ENCODE measurements around the gene PLEKHO2.

Gene PLEKHO2

GRCh38 chr15:64854041-64854440 is 12.3 kb downstream of the PLEKHO2 start:
- TF ChIP-seq, protein P1, sequence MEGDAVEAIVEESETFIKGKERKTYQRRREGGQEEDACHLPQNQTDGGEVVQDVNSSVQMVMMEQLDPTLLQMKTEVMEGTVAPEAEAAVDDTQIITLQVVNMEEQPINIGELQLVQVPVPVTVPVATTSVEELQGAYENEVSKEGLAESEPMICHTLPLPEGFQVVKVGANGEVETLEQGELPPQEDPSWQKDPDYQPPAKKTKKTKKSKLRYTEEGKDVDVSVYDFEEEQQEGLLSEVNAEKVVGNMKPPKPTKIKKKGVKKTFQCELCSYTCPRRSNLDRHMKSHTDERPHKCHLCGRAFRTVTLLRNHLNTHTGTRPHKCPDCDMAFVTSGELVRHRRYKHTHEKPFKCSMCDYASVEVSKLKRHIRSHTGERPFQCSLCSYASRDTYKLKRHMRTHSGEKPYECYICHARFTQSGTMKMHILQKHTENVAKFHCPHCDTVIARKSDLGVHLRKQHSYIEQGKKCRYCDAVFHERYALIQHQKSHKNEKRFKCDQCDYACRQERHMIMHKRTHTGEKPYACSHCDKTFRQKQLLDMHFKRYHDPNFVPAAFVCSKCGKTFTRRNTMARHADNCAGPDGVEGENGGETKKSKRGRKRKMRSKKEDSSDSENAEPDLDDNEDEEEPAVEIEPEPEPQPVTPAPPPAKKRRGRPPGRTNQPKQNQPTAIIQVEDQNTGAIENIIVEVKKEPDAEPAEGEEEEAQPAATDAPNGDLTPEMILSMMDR (IDR thresholded peaks at IDR 0.05; ENCODE audit: low read depth, low read length), result no peak
- DNase-seq (ENCODE audit: extremely low read depth, low read depth), result no peak

- TF ChIP-seq, protein P1 (IDR thresholded peaks at IDR 0.05; ENCODE audit: low read depth, low read length), result no peak
- DNase-seq (ENCODE audit: extremely low read depth, low read depth), result no peak
Measured at GRCh38 chr15:64854526-64854925, 12.8 kb downstream of the PLEKHO2 start.

DNA sequence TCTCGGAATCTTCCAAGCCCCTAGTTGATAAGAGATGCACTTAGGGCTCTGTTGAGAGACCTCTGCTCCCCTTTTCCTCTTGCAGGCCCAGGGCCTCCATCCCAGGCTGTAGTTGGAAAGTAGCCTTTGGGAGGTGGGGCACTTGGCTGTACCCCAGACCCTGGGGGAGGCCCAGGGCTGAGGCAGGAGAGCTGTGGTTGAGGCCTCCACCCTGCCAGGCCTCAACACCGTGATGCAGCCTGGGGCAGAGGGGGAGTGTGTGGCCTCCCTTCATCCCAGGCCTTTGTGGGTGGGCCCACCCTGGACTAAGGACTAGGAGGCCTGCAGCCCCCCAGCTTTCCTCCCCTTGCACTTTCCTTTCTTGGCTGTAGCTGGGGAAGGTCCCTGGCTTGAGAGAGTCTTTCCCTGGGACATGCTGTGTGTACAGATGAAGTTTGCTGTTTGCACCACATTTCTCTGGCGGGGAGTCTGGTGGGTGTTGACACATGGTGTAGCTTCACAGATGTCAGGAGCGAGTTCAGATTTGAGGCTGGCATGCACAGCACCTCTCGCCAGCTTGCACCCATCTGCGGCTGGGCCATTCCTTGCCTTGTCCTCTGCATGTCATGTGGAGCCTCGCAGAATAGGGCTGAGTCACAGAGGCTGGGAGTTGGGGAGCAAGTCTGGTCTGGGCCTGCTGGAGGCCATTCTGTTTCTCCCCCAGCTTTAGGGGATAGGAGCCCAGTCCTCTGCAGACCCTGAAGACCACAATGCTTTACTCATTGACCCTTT is 13.7 kb downstream of the PLEKHO2 start:
- TF ChIP-seq, protein P1 (IDR thresholded peaks at IDR 0.05; ENCODE audit: low read depth, low read length), result no peak
- DNase-seq (ENCODE audit: extremely low read depth, low read depth), result no peak

DNA sequence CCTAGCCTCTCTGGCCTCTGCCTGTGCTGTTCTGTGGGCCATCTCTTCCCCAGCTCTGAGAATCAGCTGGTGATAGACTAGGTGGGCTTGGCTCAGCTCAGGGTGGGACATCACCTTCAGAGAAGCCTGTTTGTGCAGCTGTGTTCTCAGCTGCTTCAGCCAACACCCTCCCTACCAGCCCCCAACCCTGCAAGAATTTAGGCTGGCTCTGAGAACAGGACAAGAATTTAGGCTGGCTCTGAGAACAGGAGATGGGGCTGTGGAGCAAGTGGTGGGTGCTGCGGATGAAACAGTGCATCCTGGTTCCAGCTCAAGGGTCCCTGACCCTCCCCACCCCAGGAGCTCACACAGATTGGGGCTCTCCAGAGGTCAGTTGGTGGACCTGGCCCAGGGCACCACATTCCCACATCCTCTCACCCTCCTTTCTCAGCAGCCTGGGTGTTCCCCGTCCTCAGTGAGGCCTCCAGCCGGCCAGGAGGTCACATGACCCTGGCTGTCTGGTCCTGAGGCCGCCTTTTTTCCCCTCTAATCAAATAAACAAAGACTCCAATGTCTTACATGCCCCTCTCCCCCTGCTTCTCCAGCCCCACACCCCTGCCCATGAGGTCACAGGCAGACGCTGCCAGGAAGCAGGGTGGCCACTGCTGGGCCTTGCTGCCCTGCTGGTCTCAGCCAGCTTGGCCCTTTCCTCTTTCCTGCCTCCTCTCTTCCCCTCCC is 14.9 kb downstream of the PLEKHO2 start:
- peak; percentile 75 for DNase-seq (ENCODE audit: extremely low read depth, low read depth)
- TF ChIP-seq, protein P1 (IDR thresholded peaks at IDR 0.05; ENCODE audit: low read depth, low read length), result peak; percentile 14; the same call in 1 of the 2 replicates

GRCh38 chr15:64857421-64857820 is 15.7 kb downstream of the PLEKHO2 start:
- TF ChIP-seq, protein P1 (IDR thresholded peaks at IDR 0.05; ENCODE audit: low read depth, low read length), result no peak
- no peak for DNase-seq (ENCODE audit: extremely low read depth, low read depth)

- DNase-seq (ENCODE audit: extremely low read depth, low read depth), result no peak
- TF ChIP-seq, protein P1 (IDR thresholded peaks at IDR 0.05; ENCODE audit: low read depth, low read length), result no peak
Measured at GRCh38 chr15:64858021-64858575, 16.4 kb downstream of the PLEKHO2 start.

DNA sequence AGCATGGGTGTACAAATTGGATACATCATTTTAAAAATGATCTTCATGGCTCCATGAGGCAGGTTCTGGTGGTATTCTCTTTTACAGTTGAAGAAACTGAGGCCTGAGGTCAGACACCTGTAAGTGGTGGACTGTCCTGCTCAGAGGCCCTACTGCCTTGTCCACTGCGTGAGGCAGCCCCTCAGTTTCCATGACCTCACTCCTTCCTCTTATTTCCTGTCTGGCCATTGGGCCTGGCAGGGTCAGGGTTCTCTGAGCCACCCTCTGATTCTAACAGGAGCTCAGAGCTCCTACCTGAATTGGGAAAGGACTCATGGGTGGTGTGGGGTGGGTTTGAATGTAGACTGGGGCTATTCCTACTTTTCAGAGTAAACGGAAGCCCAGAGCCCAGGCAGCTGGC is 17.5 kb downstream of the PLEKHO2 start:
- TF ChIP-seq, protein P1 (IDR thresholded peaks at IDR 0.05; ENCODE audit: low read depth, low read length), result no peak
- no peak for DNase-seq (ENCODE audit: extremely low read depth, low read depth)

Measured in AG09319 (cell line).